AG04450 (cell line): ENCODE measurements around the gene SLC25A28. TPM values are rescaled to one million over a fixed set of nuclear protein-coding genes. Genes with fewer than 3 reads are reported as not detected.
A peak's percentile ranks its signal among the peaks of the same experiment; 100 is the strongest.

Source experiments
- CTCF ChIA-PET: fragments of 300-600, 350-600 bp; formaldehyde crosslinking; extraction: SDS; loops from one replicate; lab custom pipeline; 2022; ENCODE audit warnings: antibody characterized with exemption, inconsistent platforms; lab: Charles Lee
- POLR2A ChIA-PET: fragments of 350-600 bp; formaldehyde crosslinking; extraction: SDS; loops from one replicate; lab custom pipeline; 2021; ENCODE audit warnings: antibody characterized with exemption, inconsistent platforms; lab: Yijun Ruan, JAX
- DNase-seq: peaks from one replicate; pipeline ENCODE4 v3.0.0-alpha.2; 2011; ENCODE audit warnings: low read depth, low spot score
- H3K27ac ChIP-seq: one replicate; pipeline ENCODE4 v1.5.1; 2012; ENCODE audit warnings: low read depth, low read length, control low read depth
- H3K27me3 ChIP-seq: one replicate; pipeline ENCODE4 v1.6.0; 2012; ENCODE audit warnings: low read length; ENCODE audit not compliant: control insufficient read depth, insufficient read depth
- H3K4me3 ChIP-seq: 2 replicates; pipeline ENCODE4 v1.5.1; 2011; ENCODE audit warnings: mild to moderate bottlenecking, low read depth, low read length, control low read depth
- H3K9me3 ChIP-seq: 2 replicates; pipeline ENCODE4 v1.5.1; 2012; ENCODE audit warnings: low read length; ENCODE audit not compliant: control insufficient read depth, insufficient read depth
- polyA minus RNA-seq: library from RNA; depleted of rRNA, polyadenylated mRNA; stranded (reverse); fragments of >200 nt; gene quantifications from 2 replicates; pipeline ENCODE4 v1.2.3, GENCODE V29; 2011; rRNA and poly(A)+ RNA removed
- polyA plus RNA-seq: library from polyadenylated mRNA; depleted of rRNA; stranded (reverse); fragments of >200 nt; gene quantifications from 2 replicates; pipeline ENCODE4 v1.2.3, GENCODE V29; 2011; rRNA removed
- TF ChIP-seq, protein P1 (sequence below): IDR thresholded peaks from 2 replicates; pipeline ENCODE4 v1.5.1; 2011; ENCODE audit warnings: low read depth, low read length, control low read depth, inconsistent platforms

The SLC25A28 gene, protein sequence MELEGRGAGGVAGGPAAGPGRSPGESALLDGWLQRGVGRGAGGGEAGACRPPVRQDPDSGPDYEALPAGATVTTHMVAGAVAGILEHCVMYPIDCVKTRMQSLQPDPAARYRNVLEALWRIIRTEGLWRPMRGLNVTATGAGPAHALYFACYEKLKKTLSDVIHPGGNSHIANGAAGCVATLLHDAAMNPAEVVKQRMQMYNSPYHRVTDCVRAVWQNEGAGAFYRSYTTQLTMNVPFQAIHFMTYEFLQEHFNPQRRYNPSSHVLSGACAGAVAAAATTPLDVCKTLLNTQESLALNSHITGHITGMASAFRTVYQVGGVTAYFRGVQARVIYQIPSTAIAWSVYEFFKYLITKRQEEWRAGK
- polyA plus RNA-seq: 20.4 and 21.5 TPM in 2 replicates
- polyA minus RNA-seq: 24.3 and 33.6 TPM in 2 replicates

DNA sequence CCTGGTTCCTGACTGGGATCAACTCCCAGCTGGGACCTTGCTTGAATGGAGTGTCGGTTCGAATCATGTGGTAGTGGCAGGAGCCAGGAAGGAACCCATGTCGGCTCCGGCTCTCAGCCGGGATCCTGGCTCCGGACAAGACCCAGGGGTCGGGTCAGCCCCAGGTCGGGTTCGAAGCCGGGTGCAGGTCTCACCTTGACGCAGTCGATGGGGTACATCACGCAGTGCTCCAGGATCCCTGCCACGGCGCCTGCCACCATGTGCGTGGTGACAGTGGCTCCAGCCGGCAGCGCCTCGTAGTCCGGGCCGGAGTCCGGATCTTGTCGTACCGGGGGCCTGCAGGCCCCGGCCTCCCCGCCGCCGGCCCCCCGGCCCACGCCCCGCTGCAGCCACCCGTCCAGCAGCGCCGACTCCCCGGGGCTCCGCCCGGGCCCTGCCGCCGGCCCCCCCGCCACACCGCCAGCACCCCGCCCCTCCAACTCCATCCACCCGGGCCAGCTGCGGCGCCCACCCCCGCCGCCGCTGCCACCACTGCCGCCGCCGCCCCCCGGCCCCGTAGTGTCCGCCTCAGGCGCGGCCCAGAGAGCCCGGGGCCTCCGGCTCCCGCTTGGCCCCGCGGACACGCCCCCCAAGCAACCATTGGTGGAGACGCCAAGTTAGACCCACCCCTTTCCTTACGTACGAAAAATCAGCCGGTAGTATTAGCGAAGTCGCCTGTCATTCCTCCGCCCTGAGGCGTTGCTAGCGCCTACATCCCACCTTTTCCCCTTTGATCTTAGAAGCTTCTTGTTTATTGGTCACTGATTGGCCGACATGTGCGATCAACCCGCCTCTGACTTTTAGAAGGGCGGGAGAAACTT is at the start of gene SLC25A28:
SLC25A28 (minus strand) TSS at position 589 of the 860 bp plus-strand sequence; CDS start at position 485, 104 bp downstream.
- Histone ChIP-seq H3K4me3 (peak within 1 kb of the TSS; percentile 97), H3K9me3 (peaks cover 14% of the 10 kb centered on the region), H3K27ac (peak within 1 kb of the TSS; percentile 99), H3K27me3 (no peaks in the 10 kb centered on the region)
- CTCF ChIA-PET: interaction anchor here (1.3 to 16.6 kb wide), 4 partner anchors 11 to 184 kb away, joined by 3 to 413 read pairs (median 26); partner anchors contain the start of genes ENTPD7 and GOT1
- DNase-seq: peak; percentile 100
- POLR2A ChIA-PET: interaction anchor here (0.5 to 3.0 kb wide), 9 partner anchors 11 to 267 kb away, joined by 3 to 20 read pairs (median 4); partner anchors contain the start of genes COX15, CUTC, ENTPD7 and GOT1
- TF ChIP-seq, protein P1, sequence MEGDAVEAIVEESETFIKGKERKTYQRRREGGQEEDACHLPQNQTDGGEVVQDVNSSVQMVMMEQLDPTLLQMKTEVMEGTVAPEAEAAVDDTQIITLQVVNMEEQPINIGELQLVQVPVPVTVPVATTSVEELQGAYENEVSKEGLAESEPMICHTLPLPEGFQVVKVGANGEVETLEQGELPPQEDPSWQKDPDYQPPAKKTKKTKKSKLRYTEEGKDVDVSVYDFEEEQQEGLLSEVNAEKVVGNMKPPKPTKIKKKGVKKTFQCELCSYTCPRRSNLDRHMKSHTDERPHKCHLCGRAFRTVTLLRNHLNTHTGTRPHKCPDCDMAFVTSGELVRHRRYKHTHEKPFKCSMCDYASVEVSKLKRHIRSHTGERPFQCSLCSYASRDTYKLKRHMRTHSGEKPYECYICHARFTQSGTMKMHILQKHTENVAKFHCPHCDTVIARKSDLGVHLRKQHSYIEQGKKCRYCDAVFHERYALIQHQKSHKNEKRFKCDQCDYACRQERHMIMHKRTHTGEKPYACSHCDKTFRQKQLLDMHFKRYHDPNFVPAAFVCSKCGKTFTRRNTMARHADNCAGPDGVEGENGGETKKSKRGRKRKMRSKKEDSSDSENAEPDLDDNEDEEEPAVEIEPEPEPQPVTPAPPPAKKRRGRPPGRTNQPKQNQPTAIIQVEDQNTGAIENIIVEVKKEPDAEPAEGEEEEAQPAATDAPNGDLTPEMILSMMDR: no peak

DNA sequence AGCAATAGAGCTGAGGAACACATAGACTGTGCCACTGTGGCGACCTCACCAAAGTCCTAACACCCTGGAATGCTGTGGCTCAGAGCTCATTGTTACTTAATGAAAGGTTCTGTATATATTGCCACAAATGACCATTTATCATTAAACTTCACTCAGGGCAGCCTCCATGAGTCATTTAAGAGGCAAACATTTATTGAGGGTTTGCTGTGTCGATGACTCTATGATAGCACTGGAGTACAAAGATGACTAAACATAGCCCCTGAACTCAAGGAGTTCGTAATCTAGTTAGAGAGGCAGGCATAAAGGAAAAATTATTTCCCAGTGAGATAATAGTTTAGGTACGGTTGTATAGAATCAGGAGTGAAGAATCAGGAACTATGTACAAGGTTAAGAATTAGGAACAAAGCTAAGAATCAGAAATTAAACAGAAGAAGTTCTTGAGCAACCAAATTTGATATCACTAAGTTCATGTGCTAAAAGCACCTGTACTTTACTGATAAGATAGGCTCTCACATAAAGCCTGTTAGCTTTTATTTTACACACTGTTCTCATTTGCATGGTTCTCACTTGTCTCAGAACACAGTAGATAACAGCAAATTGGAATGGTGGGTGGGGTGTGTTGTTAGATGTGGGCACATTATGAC is 47.0 kb upstream of the SLC25A28 start:
- H3K27me3 ChIP-seq: no peaks in the 10 kb centered on the region
- TF ChIP-seq, protein P1: no peak
- POLR2A ChIA-PET: interaction anchor here (0.6 to 1.0 kb wide), 2 partner anchors 8 kb away, joined by 3 to 5 read pairs; partner anchors contain the start of gene ENTPD7
- H3K27ac ChIP-seq: peak overlapping the region; percentile 4
- H3K4me3 ChIP-seq: no peak overlapping the region
- peak; percentile 49 for DNase-seq
- no peaks in the 10 kb centered on the region for H3K9me3 ChIP-seq
- CTCF ChIA-PET: interaction anchor here (1.3 kb wide), 1 partner anchor 11 kb away, joined by 3 read pairs; no protein-coding TSS in a partner anchor

DNA sequence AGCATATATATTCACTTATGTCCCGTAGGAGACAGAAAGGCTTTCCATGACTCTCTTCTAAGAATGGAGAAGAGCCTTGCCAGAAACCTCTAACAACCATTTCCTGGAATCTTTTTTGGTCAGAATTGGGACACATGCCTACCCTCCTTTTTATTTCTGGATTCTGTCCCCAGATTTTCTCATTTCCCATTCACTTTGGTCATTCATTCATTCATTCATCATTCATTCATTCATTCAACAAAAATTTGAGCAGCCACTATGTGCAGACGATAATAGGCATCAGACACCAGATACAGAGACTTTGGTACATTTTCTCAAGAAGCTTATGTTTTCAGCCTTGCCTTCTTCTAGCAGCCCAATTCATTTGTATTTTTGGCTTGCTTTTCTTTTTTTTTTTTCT is 45.1 kb upstream of the SLC25A28 start:
- TF ChIP-seq, protein P1: no peak
- Histone ChIP-seq H3K27me3 (no peaks in the 10 kb centered on the region), H3K27ac (no peak overlapping the region), H3K4me3 (no peak overlapping the region), H3K9me3 (no peaks in the 10 kb centered on the region)
- ChIA-PET CTCF (no interaction called here), POLR2A (interaction anchor here (1.1 kb wide), 1 partner anchor 13 kb away, joined by 3 read pairs; no protein-coding TSS in a partner anchor)
- DNase-seq: no peak

DNA sequence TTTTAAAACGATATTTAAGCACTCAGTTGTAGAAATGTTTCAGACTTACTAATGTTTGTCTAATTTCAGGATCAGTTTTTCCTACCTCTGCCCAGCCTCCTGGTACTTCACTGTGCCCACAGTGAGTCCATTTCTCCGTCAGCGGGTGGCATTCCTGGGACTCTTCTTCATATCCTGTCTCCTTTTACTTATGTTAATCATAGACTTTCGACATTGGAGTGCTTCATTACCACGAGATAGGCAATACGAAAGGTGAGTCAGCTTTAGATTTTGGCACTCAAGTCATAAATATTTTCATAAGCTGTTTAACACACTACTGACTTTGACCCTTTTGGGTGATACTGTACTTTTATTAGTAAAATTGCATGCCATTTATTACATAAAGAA is 41.1 kb upstream of the SLC25A28 start:
- peak overlapping the region; percentile 92 for H3K4me3 ChIP-seq
- POLR2A ChIA-PET: no interaction called here
- peak; percentile 52 for DNase-seq
- TF ChIP-seq, protein P1: no peak
- H3K27ac ChIP-seq: no peak overlapping the region
- H3K27me3 ChIP-seq: no peaks in the 10 kb centered on the region
- H3K9me3 ChIP-seq: no peaks in the 10 kb centered on the region; the same call in 1 of the 2 replicates
- CTCF ChIA-PET: interaction anchor here (1.7 to 3.1 kb wide), 2 partner anchors 31 to 226 kb away, joined by 4 to 15 read pairs; no protein-coding TSS in a partner anchor
